Suprapubic skin (tissue), 4 donors: ENCODE data around the gene PYGO2. TPM values are rescaled to one million over a fixed set of nuclear protein-coding genes. Genes with fewer than 3 reads are reported as not detected.

Experiments
- DNase-seq, 2 donors: peaks; one replicate each; pipeline ENCODE4 v3.0.0-alpha.2; 2019; ENCODE audit warnings: low spot score in 2 of 2
- H3K27ac ChIP-seq: fragments of 200-600 bp; sonication (generic); one replicate; pipeline ENCODE4 v1.5.1; 2019
- H3K27me3 ChIP-seq: fragments of 200-600 bp; sonication (generic); one replicate; pipeline ENCODE4 v1.5.1; 2019
- H3K36me3 ChIP-seq: fragments of 200-600 bp; sonication (generic); one replicate; pipeline ENCODE4 v1.5.1; 2019
- H3K4me1 ChIP-seq: fragments of 200-600 bp; sonication (generic); one replicate; pipeline ENCODE4 v1.5.1; 2019
- H3K4me3 ChIP-seq: fragments of 200-600 bp; sonication (generic); one replicate; pipeline ENCODE4 v1.5.1; 2019; ENCODE audit warnings: mild to moderate bottlenecking
- H3K9me3 ChIP-seq: fragments of 200-600 bp; sonication (generic); one replicate; pipeline ENCODE4 v1.5.1; 2019
- EP300 ChIP-seq: sonication (generic); formaldehyde crosslinking; IDR thresholded peaks from one replicate; pipeline ENCODE4 v1.6.1; 2017; ENCODE audit warnings: antibody characterized with exemption
- POLR2A ChIP-seq, 2 donors: fragments of 450-650 bp; IDR thresholded peaks; one replicate each; pipeline ENCODE4 v1.6.1; 2017; ENCODE audit warnings: antibody characterized with exemption in 2 of 2, mild to moderate bottlenecking in 2 of 2, moderate library complexity in 2 of 2
- POLR2AphosphoS5 ChIP-seq, 3 donors: sonication (generic); formaldehyde crosslinking; IDR thresholded peaks; one replicate each; pipeline ENCODE4 v1.6.1; 2017; ENCODE audit warnings: antibody characterized with exemption in 3 of 3
- WGBS: methylation state at CpG from one replicate; pipeline ENCODE4 v1.1.5; 2018; 5-methylcytosine and 5-hydroxymethylcytosine counted together
- total RNA-seq, 4 donors: library from RNA; depleted of rRNA; stranded (reverse); fragments of >200 nt; gene quantifications; one replicate each; pipeline ENCODE4 v1.1.0, GENCODE V29; 2016
- TF ChIP-seq, protein P1 (sequence below), 2 donors: fragments of 200-600 bp in 1 of 2; fragments of 450-650 bp in 1 of 2; sonication (generic) in 1 of 2; IDR thresholded peaks; one replicate each; pipeline ENCODE4 v1.5.1; 2016 to 2019; ENCODE audit warnings: antibody characterized with exemption in 2 of 2, mild to moderate bottlenecking in 1 of 2, moderate library complexity in 1 of 2

The PYGO2 gene
- total RNA-seq, 4 donors from 2014 or later: 34.2 to 46.7 (median 35.3) TPM

DNA sequence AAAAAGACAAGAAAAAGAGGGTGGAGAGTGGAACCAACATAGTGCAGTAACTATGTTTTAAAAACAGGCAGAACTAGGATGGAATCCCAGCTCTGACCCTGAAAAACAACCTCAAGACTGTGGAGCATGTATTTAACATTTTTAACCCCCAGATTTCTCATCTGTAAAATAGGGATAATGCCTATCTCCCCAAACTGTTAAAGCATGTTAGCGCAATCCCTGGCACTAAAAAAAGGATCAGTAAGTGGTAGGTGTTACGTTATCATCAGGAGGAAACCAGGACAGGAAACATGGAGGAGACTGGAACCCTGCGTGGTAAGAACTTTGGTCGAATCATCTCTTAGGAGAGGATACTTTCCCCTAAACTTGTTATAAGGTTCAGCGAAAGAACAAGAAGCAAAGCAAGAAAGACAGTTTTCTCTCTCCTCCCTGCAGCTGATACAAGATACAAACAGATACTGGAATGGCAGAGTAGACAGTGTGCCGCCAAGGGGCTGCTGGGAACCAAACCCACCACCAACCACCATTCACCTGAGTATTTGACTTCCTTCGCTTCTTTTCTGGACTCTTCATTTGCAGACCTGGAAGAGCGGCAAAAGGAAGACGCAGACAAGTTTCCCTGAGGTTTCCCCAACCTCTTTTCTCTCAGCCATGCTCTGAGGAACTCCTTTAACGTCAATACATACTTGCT is 991 bp downstream of the PYGO2 start:
- Histone ChIP-seq H3K36me3 (peaks cover 46% of the 10 kb centered on the region), H3K27me3 (no peaks in the 10 kb centered on the region), H3K9me3 (no peaks in the 10 kb centered on the region), H3K4me1 (peaks cover 53% of the 10 kb centered on the region), H3K27ac (peak overlapping the region; percentile 99), H3K4me3 (peak overlapping the region; percentile 90)
- no peak for DNase-seq
- TF ChIP-seq POLR2AphosphoS5 (IDR thresholded peaks at IDR 0.05): no peak
- TF ChIP-seq, protein P1, sequence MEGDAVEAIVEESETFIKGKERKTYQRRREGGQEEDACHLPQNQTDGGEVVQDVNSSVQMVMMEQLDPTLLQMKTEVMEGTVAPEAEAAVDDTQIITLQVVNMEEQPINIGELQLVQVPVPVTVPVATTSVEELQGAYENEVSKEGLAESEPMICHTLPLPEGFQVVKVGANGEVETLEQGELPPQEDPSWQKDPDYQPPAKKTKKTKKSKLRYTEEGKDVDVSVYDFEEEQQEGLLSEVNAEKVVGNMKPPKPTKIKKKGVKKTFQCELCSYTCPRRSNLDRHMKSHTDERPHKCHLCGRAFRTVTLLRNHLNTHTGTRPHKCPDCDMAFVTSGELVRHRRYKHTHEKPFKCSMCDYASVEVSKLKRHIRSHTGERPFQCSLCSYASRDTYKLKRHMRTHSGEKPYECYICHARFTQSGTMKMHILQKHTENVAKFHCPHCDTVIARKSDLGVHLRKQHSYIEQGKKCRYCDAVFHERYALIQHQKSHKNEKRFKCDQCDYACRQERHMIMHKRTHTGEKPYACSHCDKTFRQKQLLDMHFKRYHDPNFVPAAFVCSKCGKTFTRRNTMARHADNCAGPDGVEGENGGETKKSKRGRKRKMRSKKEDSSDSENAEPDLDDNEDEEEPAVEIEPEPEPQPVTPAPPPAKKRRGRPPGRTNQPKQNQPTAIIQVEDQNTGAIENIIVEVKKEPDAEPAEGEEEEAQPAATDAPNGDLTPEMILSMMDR (IDR thresholded peaks at IDR 0.05): no peak
- WGBS: 26% methylated on average over 10 of the region's 10 CpGs

DNA sequence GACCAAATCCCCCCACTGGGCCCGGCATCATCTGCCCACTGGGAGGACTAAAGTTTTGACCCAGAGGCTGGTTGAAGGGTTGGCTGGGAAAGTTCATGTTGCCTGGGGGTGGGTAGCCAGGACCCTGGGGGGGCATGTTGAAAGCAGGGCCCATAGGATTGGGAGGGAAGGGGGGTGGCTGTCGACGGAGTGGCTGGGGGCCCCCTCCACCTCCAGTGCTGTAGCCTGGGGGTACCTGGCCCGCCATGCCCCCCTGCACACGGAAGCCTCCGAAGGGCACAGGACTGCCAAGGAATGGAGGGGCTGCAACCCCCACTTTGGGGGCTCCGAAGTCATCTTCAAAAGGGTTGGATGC is 2.2 kb downstream of the PYGO2 start:
- no peak overlapping the region for H3K4me3 ChIP-seq
- H3K36me3 ChIP-seq: peaks cover 34% of the 10 kb centered on the region
- DNase-seq: no peak
- TF ChIP-seq POLR2AphosphoS5 (IDR thresholded peaks at IDR 0.05) (no peak), EP300 (no peak), POLR2A (IDR thresholded peaks at IDR 0.05) (no peak)
- TF ChIP-seq, protein P1 (IDR thresholded peaks at IDR 0.05): no peak
- H3K4me1 ChIP-seq: peaks cover 65% of the 10 kb centered on the region
- no peaks in the 10 kb centered on the region for H3K27me3 ChIP-seq
- WGBS: 89% methylated on average over 6 of the region's 7 CpGs
- H3K27ac ChIP-seq: no peak overlapping the region
- no peaks in the 10 kb centered on the region for H3K9me3 ChIP-seq

DNA sequence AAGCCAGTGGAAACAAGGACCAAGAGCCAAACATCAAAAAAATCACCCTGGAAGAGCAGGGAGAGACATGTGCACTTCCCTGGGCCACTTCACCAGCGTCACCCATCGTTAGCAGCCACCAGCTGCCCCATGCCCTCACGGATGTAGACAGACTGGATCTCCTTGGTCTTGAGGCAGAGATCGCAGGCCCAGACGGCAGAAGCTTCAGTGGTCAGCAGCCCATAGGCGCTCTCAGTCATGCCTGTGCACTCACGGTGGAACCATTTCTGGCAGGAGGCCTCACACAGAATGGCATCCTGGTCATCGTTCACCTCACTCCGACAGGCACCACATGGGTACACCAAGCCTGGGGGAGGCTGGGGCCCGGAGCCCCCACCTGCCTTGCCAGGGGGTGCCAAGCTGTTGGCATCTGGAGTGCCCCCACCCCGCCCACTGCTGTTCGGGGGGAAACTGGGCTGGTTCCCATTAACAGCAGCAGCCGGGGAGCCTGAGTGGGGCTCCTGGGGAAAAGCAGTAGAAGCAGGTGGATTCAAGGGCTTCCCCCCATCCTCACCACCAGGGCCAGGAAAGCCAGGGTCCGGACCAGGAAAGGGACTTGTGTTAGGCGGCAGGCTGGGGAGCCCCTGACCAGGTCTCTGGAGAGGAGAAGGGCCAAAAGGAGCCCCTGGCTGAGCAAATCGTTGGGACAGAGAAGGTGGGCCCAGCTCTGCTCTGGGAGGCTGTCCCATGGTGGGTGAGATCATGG is 2.7 kb downstream of the PYGO2 start:
- 88% methylated on average over 14 of the region's 16 CpGs for WGBS

DNA sequence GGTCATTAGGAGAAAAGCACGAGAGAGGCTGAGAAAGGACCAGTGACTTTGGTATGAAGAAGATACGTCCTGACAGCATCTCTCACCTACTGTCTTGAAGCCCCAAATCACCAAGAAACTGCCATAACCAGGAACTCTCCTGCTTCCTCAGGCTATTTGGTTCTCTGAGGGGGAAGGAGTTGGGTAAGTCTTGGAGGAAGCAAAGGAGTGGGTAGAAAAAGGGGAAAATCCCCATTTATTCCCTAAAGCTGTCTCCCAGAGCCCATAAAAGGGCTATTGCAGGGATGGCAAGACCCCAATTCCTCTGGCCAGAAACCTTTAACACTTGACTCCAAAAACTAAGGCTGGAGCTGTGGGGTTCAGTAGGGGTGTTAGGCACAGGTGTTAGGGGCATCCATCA is 3.5 kb downstream of the PYGO2 start:
- Histone ChIP-seq H3K36me3 (peaks cover 20% of the 10 kb centered on the region), H3K4me1 (peaks cover 72% of the 10 kb centered on the region), H3K27me3 (no peaks in the 10 kb centered on the region), H3K27ac (no peak overlapping the region), H3K4me3 (no peak overlapping the region), H3K9me3 (no peaks in the 10 kb centered on the region)
- WGBS: 76% methylated on average over 2 of the region's 2 CpGs
- TF ChIP-seq EP300: no peak
- no peak for TF ChIP-seq POLR2AphosphoS5 (IDR thresholded peaks at IDR 0.05)
- TF ChIP-seq, protein P1 (IDR thresholded peaks at IDR 0.05): no peak
- no peak for TF ChIP-seq POLR2A (IDR thresholded peaks at IDR 0.05)
- no peak for DNase-seq

More for the DNA sequence above, 2.7 kb downstream of the PYGO2 start:
- Histone ChIP-seq H3K4me3 (no peak overlapping the region), H3K36me3 (peaks cover 28% of the 10 kb centered on the region), H3K9me3 (no peaks in the 10 kb centered on the region), H3K27me3 (no peaks in the 10 kb centered on the region), H3K27ac (no peak overlapping the region), H3K4me1 (peaks cover 70% of the 10 kb centered on the region)
- DNase-seq: no peak
- TF ChIP-seq, protein P1 (IDR thresholded peaks at IDR 0.05): no peak
- TF ChIP-seq POLR2A (IDR thresholded peaks at IDR 0.05) (no peak), EP300 (no peak)

DNA sequence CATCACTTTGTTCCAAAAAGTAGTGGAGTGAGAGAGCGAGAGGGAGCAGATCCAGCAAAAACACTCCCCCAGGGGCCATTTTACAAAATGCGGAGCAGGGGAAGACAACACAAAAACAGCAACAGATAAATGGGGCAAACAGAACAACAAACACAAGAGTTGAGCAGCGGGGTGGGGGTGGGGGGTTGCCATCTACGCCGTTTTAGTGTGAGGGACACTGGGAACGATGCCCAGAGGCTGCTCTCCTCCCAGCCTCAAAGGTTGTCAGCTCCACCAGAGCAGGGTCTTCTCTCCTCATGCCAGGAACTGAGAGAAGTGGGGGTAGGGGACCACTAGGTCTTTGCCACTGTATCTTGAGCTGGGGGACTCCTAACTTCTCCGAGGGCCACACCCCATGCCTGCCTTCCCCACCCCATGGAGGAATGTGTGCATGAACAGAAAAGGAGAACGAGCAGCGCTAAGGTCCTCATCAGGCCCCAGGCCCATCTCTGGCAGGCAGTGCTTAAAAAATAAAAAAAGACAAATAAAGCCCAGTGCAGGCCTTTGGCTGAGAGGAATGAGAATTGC is 4.4 kb downstream of the PYGO2 start:
- TF ChIP-seq POLR2A (IDR thresholded peaks at IDR 0.05): no peak
- TF ChIP-seq, protein P1 (IDR thresholded peaks at IDR 0.05): no peak
- no peak for TF ChIP-seq EP300
- no peak for TF ChIP-seq POLR2AphosphoS5 (IDR thresholded peaks at IDR 0.05)
- Histone ChIP-seq H3K4me3 (no peak overlapping the region), H3K4me1 (peaks cover 70% of the 10 kb centered on the region), H3K27me3 (no peaks in the 10 kb centered on the region), H3K36me3 (peaks cover 16% of the 10 kb centered on the region), H3K27ac (peak overlapping the region; percentile 76), H3K9me3 (no peaks in the 10 kb centered on the region)
- 28% methylated on average over 9 of the region's 9 CpGs for WGBS
- no peak for DNase-seq
